Frontal cortex (tissue), 4 donors: Measurements from ENCODE around the gene XKR3. TPM values are rescaled to one million over a fixed set of nuclear protein-coding genes. Genes with fewer than 3 reads are reported as not detected.
"Not testable (repeated sequence)": the region's sequence is repeated elsewhere in the genome, so short reads cannot be mapped to it uniquely, and the experiment has no call there.

Experiments
- DNase-seq, 2 donors: peaks; one replicate each; pipeline ENCODE4 v3.0.0; 2012; ENCODE audit warnings: low spot score in 2 of 2
- FAIRE-seq: peaks from 2 replicates; lab custom pipeline; 2012; peaks lifted over from hg19 to GRCh38; lab: Jason Lieb, UNC
- small RNA-seq: library from RNA; depleted of rRNA; stranded (forward); fragments of <200 nt; gene quantifications from one replicate; pipeline ENCODE3, GENCODE V24; 2014
- total RNA-seq: library from RNA; depleted of rRNA; stranded (reverse); fragments of >200 nt; gene quantifications from one replicate; pipeline ENCODE4 v1.2.3, GENCODE V29; 2014
- donor health status: control.
- donor health status: control.
- donor health status: control.

XKR3 gene
- total RNA-seq, 1 donor from 2014 or later, result not detected

- not testable (repeated sequence) for DNase-seq, FAIRE-seq
These were observed 64.8 kb downstream of the XKR3 start for GRCh38 chr22:16760416-16760815.

GRCh38 chr22:16749282-16749681 is 75.9 kb downstream of the XKR3 start:
- not testable (repeated sequence) for FAIRE-seq, DNase-seq

GRCh38 chr22:16748160-16748929 is 76.9 kb downstream of the XKR3 start:
- not testable (repeated sequence) for DNase-seq, FAIRE-seq

- not testable (repeated sequence) for FAIRE-seq, DNase-seq
These were observed 77.7 kb downstream of the XKR3 start for GRCh38 chr22:16747266-16748159.

GRCh38 chr22:16734271-16734670 is 90.9 kb downstream of the XKR3 start:
- not testable (repeated sequence) for FAIRE-seq, DNase-seq

Small RNA genes lying within 50 kb of the gene (small RNA-seq; reads per million reads assigned to genes)
- not detected for gene GPM6BP3

Other genes with a start within 250 kb of the XKR3 start
- not detected for gene CCT8L2, start 232.6 kb downstream of the XKR3 start, total RNA-seq
- not detected for gene GAB4, start 182.8 kb upstream of the XKR3 start, total RNA-seq